Amygdala (tissue), 56 donors: ENCODE data around the gene AUTS2.
A peak's percentile ranks its signal among the peaks of the same experiment; 100 is the strongest.

ENCODE experiments used
- DNase-seq, 56 donors: peaks; one replicate each; lab custom pipeline; 2025; lab: John Stamatoyannopoulos, UW

The AUTS2 gene

GRCh38 chr7:70668606-70669358 is 1070.5 kb downstream of the AUTS2 start:
- no peak for DNase-seq

GRCh38 chr7:70669854-70670253 is 1071.6 kb downstream of the AUTS2 start:
- DNase-seq = no peak

GRCh38 chr7:70670288-70670687 is 1072.0 kb downstream of the AUTS2 start:
- no peak for DNase-seq

- no peak for DNase-seq
Observed at GRCh38 chr7:70673778-70674570, 1075.7 kb downstream of the AUTS2 start.

GRCh38 chr7:70674571-70675010 is 1076.3 kb downstream of the AUTS2 start:
- DNase-seq = no peak

GRCh38 chr7:70676243-70676642 is 1078.0 kb downstream of the AUTS2 start:
- no peak for DNase-seq

- no peak for DNase-seq
Observed at GRCh38 chr7:70678621-70679251, 1080.5 kb downstream of the AUTS2 start.

GRCh38 chr7:70679661-70680060 is 1081.4 kb downstream of the AUTS2 start:
- no peak for DNase-seq

- no peak for DNase-seq
Observed at GRCh38 chr7:70680306-70680705, 1082.0 kb downstream of the AUTS2 start.

- no peak for DNase-seq
Observed at GRCh38 chr7:70680743-70681468, 1082.6 kb downstream of the AUTS2 start.

GRCh38 chr7:70681469-70682350 is 1083.4 kb downstream of the AUTS2 start:
- DNase-seq = peak in 1 of 56 donors; percentile 9

GRCh38 chr7:70684173-70684572 is 1085.9 kb downstream of the AUTS2 start:
- no peak for DNase-seq

GRCh38 chr7:70693321-70693685 is 1095.0 kb downstream of the AUTS2 start:
- no peak for DNase-seq

GRCh38 chr7:70693686-70694433 is 1095.6 kb downstream of the AUTS2 start:
- peak in 45 of 56 donors; percentile 16 to 81 (median 53) for DNase-seq

- peak in 23 of 56 donors; percentile 5 to 68 (median 36) for DNase-seq
Observed at GRCh38 chr7:70694434-70694970, 1096.2 kb downstream of the AUTS2 start.

GRCh38 chr7:70694971-70695794 is 1096.9 kb downstream of the AUTS2 start:
- DNase-seq = peak in 1 of 56 donors; percentile 25

GRCh38 chr7:70695795-70696083 is 1097.5 kb downstream of the AUTS2 start:
- no peak for DNase-seq

GRCh38 chr7:70696201-70696754 is 1098.0 kb downstream of the AUTS2 start:
- peak in 1 of 56 donors; percentile 18 for DNase-seq
